AG20443 (cell line): ENCODE data around the gene ANKRD52.
"Not testable (repeated sequence)": the region's sequence is repeated elsewhere in the genome, so short reads cannot be mapped to it uniquely, and the experiment has no call there.

Source experiments
- DNase-seq: peaks from one replicate; pipeline ENCODE4 v3.0.0; 2012; ENCODE audit warnings: low spot score, mixed read lengths

ANKRD52 gene

DNA sequence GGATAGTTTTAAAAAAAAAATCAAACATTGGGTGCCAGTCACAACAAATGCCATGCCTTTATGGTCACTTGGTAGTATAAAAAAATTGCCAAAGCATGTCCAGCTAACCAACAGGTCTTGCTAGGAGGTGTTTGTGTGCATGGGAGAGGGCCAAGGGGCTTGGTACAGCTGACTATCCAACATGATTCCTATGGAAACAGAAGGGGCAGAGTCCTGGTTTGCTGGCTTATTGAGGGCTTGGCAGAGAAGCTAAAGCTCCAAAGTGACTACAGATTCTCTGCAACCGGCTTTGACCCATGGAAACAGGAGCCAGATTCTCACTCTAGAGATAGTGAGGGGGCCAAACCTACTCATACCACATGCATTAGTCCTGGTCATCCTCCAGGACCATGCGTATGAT lies 14.3 kb upstream of the ANKRD52 start:
- not testable (repeated sequence) for DNase-seq

DNA sequence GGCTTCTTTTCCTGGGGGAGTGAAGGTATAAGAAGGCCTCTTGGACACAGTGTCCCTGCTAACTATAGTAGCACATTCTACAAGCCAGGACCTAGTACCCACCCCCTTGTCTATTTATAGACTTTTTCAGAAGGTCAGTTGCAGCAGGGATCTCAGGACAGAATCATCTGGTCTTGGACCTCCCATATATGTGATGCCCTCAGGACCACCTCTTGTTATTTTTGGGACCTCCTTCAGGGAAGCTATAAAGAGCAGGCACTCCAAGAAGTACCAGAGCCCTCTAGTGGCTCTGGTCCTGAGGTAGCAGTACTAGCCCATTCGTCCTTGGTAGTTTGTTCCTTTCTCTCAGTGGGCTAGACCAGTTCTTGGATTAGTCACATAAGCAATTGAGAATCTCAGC lies 12.8 kb upstream of the ANKRD52 start:
- peak; percentile 65 for DNase-seq

DNA sequence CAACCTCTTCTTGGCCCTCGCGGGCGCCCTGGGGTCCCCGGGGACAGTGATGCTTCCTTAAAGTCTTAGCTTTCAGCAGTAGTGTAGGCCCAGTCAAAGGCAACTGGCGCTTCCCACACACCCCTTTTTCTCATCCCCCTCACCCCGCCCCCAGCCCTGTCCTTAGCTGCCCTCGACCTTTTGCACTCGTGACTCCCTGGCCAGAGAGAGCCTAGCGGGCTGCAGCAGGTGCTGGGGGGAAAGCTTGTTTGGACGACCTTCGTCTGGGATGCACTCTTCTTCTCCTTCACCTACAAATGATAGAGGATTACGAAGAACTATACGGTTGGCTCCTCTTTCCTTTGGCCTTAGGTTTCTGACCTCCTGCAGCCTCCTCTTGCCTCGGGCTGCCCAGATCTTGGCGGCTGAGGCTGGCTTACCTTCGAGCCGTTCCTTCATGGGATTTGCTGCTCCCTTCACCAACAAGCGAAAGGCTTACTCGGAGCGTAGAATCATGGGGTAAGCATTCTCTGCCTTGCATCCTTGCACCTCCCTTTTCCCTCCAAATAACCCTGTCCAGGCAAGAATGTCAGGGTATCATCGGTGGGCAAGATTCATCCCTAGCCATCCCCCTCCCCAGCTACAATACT lies 9.4 kb upstream of the ANKRD52 start:
- peak; percentile 35 for DNase-seq

DNA sequence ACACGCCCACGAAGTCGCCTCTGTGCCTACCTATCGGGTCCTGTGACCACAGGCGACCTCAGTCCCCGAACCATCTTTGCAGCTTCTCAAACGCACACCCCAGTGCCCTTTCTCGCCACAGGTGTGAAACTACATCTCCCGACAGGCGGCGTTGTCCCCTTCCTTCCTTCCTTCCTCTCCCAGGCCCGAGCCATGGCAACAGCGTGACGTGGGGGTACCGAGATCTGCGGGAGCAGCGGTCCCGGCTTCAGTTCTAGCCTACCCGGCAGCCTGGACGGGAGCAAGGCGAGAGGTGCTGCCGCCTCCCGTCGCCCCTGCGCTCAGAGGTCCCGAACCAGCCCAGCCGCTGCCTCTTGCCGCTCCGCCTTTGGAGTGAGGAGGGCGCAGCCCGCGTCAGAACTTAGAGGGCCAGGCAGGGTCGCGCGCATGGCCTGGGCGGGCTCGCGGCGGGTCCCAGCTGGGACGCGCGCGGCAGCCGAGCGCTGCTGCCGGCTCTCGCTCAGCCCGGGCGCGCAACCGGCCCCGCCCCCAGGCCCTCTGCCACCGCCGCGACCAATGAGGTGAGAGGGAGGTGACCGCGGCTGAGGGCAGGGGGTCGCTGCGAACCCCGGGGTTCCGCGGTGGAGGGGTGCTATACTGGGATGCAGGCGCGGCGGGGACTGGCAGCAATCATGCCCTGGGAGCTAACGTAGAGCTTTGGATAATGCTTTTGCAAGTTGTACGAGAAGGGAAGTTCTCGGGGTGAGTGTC lies 8.7 kb upstream of the ANKRD52 start, which contains the start of gene COQ10A:
Gene COQ10A (plus strand): TSS at position 250 of the 750 bp plus-strand sequence. CDS start 177 bp downstream, at position 427.
- DNase-seq: peak; percentile 97

DNA sequence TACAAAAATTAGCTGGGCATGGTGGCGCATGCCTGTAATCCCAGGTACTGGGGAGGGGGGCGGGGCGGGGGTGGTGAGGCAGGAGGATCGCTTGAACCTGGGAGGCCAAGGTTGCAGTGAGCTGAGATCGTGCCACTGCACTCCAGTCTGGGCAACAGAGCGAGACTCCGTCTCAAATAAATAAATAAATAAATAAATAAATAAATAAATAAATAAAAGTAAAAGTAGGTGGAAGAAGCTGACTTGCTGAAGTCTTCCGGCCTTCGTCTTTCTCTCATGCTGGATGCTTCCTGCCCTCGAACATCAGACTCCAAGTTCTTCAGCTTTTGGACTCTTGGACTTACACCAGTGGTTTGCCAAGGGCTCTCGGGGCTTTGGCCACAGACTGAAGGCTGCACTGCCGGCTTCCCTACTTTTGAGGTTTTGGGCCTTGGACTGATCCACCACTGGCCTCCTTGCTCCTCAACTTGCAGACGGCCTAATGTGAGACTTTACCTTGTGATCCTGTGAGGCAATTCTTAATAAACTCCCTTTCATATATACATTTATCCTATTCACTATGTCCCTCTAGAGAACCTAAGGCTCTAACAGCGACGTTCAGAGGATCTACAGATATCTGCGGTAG lies 8.0 kb upstream of the ANKRD52 start:
- not testable (repeated sequence) for DNase-seq

DNA sequence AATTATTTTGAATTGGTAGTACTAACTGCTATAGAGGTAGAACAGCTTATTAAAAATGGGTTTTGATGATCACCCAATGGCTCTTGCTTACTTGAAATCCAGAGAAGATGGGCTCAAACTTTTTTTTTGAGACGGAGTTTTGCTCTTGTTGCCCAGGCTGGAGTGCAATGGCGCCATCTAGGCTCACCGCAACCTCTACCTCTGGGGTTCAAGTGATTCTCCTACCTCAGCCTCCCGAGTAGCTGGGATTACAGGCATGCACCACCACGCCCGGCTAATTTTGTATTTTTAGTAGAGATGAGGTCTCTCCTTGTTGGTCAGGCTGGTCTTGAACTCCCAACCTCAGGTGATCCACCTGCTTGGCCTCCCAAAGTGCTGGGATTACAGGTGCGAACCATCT lies 4.8 kb upstream of the ANKRD52 start:
- DNase-seq: not testable (repeated sequence)

DNA sequence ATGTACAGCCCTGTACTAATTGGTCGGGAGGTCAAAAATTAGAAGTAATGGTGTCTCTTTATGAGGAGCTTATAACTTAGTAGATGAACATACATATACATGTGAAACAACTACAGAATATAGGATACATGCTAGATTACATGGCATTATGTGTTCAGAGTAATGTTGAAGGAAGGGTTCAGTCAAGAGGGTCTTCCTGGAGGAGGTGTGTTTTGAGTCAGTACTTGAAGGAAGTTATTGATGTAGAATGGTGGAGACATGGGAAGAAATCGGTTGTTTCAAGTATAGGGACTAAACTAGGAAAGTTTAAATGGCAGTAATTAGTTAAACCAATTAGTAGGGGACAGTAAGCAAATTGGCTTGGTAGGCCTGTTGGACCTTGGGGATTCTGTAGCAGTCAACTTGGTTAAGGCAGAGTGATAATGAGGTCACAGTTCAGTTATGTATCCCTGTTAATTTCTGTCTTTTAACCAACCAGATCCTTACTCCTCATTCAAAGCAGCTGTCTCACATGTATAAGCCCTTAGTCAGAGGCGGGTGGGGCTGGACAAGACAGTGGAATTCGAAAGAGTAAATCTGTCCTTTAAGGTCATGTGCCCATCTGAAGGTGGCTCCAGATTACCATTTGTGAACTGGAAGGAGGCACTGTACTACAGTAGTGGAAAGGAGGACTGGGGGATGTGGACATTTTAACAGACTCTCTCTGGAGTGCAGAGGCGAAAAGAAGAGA lies 3.5 kb upstream of the ANKRD52 start:
- DNase-seq: peak; percentile 84

DNA sequence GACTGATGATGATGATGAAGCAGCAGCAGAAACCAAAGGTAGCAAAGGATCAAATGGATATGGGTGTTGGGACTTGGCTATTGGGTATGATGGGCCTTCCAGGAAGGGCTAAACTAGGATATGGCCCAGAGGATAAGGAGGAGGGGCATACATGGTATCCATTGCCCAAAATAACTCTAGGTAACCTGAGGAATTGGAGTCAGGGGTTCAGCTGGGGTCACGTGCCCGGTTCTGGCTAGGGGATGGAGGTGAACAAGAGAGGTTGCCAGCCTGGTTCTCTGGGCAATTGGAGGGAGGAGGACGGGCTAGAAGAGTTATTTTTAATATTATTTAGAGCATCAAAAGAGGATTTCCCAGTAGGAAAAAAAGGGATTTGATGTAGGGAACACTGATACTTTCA lies 2.7 kb upstream of the ANKRD52 start:
- no peak for DNase-seq

DNA sequence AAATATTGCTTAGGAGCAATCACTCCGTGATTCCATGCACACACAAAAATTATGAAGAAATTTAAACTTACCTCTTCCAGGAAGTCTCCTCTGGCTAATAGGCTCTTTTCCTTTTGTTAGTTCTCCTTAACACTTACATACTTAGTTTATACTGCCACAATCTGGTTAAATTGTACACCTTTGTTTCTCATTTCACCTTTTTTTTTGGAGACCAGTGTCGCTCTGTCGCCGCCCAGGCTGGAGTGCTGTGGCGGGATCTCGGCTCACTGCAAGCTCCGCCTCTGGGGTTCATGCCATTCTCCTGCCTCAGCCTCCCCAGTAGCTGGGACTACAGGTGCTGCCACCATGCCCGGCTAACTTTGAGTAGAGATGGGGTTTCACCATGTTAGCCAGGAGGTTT lies 2.2 kb upstream of the ANKRD52 start:
- DNase-seq: no peak

DNA sequence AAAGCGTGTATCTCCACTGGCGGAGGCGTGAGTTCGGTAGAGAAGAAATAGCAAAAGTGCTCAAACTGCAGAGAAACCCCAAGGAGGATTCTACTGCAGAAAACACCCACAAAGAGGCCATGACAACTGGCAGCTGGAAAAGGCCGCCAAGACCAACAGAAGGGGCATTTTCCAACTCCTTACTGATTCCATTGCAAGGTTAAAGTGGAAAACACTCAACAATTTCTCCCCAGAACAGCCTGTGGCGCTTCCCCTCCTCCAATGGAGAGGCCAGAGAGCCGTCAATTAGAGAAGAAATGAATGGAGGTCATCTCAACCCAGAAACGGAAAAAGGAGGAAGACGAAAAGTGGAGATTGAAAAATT lies 618 bp upstream of the ANKRD52 start:
- DNase-seq: no peak

DNA sequence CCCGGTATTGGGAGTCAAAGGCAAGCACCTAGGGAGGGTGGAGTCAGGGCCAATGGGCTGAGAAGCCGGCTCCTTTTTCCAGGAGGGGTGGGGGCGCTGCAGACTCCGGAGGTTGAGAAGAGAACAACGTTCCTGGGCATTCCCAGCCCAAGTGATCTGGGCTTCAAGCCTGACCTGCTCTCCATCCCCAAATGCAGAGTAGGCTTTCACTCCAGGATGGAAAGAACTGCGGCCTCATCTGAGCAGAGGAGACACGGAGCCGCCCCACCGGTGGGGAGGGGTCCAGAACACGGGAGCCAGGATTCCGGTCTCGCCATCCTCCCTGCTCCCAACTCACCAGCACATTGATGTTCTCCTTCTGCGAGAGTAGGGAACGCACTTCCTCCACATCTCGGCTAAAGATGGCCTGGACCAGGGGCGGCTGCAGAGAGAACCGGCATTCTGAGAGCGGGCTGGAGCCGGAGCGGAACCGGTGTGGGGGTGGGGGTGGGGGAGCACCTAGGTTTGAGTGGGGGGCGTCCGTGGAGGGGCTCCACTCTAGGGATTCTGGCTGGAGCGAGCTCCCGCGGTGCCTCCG lies 605 bp downstream of the ANKRD52 start:
- peak; percentile 49 for DNase-seq

DNA sequence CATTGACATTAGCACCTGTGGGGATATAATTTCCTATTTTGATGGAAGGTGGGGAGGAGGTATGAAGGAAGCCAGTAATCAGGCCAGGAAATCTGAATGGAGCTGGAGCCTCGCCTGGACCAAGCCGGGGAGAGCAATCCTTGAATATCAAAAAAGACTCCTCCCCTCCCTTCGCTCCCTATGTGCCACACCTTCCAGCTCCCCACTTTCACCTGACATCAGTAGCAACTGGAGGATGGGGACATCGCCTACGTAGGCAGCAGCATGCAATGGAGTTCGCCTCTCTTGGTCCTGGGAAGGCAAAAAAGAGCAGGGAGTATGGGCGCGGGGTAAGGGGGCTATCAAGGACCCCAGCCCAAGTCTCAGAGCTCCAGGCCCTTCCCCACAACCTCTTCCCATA lies 1.1 kb downstream of the ANKRD52 start:
- no peak for DNase-seq

DNA sequence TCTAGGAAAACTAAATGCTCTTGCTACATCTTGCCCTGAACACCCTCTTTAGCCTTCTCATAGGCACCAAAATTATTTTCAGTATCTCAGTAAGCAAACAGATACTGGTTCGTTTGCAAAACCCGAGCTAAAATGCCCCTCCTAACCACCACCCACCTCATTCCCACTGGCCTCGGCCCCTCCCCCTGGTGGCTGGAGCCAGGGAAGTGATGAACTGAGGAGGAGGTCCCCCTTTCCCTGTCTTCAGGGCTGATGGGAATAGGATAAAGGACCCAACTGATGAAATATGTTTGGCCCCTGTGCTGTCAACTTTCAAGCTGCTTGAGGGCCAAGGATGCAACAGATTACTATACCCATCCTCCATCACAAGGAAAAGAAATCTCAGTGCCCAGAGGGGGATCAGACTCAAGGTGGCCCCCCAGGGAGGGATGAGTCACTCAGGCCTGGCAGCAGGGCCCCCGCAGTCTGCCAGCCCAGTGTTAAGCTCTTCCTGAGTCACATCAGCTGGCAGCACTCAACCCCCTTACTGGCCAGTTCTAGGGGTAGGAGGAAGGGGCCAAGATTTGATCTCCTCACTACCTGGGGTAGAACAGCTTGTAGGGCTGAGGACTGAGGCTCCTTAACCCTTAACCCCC lies 1.7 kb downstream of the ANKRD52 start:
- peak; percentile 44 for DNase-seq

DNA sequence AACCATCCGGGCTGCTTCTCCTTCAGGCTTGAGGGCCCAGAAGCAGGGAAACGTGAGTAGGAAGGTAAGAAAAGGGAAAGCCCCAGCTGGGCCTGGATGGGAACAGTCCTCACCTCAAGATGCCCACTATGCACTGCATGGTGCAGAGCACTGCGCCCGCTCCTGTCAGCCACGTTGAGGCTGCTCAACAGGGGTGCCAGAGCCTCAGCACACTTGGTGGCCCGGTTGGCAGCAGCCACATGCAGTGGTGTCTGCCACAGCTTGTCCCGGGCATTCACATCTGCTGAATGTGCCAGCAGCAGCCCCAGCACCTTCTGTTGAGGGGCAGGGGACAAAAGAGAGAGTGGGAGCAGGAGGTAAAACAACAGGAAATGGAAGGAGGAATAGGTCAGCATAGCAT lies 2.5 kb downstream of the ANKRD52 start:
- no peak for DNase-seq

DNA sequence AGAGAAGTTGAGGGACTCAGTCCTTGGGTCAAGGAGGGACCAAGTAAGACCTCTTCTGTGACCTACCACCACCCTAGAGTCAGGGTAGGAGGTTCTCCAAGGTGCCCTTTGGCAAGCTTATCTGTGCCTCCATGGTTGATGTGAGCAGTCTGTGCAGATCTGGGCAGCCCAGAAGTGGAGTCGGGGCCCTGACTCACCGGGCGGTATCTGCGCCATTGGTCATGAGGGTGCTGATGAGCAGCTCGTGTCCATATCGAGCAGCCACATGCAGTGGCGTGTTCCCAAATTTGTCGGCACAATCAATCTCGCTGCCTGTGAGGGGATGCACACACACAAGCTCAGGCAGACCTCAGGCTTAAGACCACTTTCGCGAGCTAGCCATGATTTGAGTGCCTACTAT lies 5.1 kb downstream of the ANKRD52 start:
- DNase-seq: no peak

DNA sequence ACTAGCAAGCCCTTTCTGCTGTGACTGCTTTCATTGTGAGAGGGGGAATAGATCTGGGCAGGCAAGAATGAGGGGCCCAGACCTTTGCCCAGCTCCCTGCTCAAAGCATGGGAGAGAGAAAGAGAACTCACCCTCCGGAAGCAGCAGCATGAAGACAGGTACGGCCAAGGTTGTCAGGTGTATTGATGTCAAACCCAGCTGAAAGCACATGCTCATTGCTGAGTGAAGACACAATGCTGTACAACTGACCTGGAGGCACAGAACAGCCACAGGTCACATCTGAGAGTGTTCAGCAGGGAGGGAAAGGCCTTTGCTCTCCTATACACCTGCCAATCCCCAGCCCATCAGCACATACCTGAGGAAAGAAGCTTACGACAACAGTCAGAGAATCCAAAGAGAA lies 5.5 kb downstream of the ANKRD52 start:
- DNase-seq: no peak

DNA sequence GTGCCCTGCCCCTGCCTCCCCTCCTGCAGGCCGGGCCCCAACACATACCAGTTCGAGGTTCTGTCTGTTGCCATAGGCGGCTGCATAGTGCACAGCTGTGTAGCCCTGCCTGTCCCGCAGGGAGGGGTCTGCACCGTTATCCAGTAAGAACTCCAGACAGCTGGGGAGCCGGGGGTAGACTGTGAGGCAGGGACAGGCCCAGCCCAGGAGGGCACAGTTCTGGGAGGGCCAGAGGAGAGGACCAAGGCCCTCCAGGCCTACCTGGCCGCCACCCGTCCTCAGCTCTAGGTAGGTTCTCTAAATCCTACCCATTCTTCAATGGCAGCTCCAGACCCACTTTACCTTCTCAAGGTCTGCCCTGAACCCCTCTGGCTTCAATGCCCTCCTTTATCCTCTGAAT lies 9.5 kb downstream of the ANKRD52 start:
- DNase-seq: no peak

DNA sequence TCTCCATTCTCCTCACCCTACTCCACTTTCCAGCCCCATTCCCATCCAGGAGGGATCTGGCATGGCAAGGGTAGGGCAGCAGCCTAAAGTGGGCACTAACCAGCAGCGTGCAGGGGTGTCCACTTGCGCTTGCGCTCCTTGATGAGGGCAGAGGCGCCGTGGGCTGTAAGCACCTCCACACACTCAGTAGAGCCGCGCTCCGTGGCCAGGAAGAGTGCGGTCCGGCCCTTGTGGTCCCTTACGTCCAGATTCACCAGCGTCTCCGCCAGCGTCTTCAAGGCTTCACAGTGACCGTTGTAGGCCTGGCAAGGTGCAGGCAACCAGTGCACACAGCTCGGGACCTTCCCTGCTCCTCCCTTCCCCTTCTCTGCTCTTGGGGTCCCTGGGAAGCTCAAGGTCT lies 10.3 kb downstream of the ANKRD52 start:
- DNase-seq: no peak

DNA sequence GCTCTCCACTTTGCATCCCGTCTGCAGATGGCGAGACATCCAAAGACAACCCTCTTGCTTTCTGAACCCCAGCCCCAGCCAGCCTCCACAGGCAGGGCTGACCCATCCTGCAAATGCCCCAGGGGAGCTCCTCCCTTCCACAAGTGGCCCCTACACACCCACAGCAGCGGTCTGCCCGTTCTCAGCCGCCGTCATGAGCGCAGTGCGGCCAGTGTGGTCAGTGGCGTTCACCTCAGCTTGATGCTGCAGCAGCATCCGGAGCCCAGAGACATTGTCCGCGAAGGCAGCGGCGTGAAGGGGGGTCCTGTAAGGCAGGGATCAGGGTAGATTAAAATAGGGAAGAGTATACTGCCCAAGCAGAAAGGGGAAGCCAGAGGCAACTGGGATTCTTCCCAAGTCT lies 13.7 kb downstream of the ANKRD52 start:
- no peak for DNase-seq

DNA sequence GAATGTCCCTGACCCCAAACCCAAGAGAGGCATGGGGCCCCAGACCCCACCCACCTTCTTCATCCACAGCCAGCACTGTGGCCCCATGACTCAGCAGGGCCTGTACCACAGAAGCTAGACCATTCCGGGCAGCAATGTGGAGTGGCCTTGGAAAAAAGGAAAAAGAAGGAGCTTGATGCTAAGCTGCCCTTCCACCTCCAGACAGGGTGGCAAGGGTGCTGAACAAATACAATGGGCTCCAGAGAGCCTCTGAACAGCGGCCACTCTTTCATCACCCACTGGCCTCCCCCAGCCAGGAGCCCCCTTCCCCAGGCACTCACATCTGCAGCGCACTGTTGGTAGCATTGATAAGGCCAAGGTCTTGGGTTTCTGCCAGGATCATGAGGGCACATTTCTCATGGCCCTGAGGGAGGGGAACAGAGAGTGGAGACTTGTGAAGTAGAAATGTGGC lies 14.4 kb downstream of the ANKRD52 start:
- no peak for DNase-seq

DNA sequence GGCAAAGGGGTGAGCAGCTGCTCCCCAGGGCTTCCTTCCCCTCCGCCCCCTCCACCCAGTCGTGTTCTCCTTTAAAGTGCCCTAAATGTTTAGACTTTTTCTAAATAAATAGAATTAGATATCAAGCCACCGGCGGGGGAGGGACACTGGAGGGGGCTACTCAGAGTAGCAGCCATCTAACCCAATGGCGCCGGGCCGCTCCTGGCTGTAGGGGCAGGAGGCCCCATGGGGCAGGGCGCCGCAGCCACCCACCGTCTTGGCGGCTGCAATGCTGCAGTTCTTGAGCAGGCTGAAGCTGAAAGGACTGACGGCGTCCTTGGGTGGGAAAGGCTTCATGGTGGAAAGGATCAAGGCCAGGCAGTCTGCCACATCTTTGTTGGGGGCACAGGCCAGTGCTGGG lies 15.2 kb downstream of the ANKRD52 start:
- DNase-seq: no peak
